OCI-LY7 (cell line): ENCODE results near the gene MIER3. TPM values are rescaled to one million over a fixed set of nuclear protein-coding genes. Genes with fewer than 3 reads are reported as not detected.

Source experiments
- BruUV-seq: library from RNA; stranded (reverse); fragments of 400-500 nt; replicated peaks from 2 replicates; lab custom pipeline; 2021; lab: Mats Ljungman, UMichigan
- CTCF ChIA-PET: fragments of 300-600 bp; sonication (Branson Sonifier 250); formaldehyde crosslinking; loops from one replicate; lab custom pipeline; 2022; ENCODE audit warnings: antibody characterized with exemption; ENCODE audit not compliant: unreplicated experiment; lab: Charles Lee
- POLR2A ChIA-PET: fragments of 300-600 bp; sonication (Branson Sonifier 250); formaldehyde crosslinking; loops from one replicate; lab custom pipeline; 2022; ENCODE audit warnings: antibody characterized with exemption; lab: Charles Lee
- DNase-seq: peaks from one replicate; pipeline ENCODE4 v3.0.0-alpha.2; 2015; ENCODE audit warnings: low spot score
- H2AFZ ChIP-seq: fragments of 200-600 bp; sonication (generic), shearing (Covaris generic); 2 replicates; pipeline ENCODE4 v1.6.1; 2014; ENCODE audit warnings: mild to moderate bottlenecking, antibody characterized with exemption, low read length, moderate library complexity
- H3K27ac ChIP-seq: fragments of 200-600 bp; sonication (generic); 2 replicates; pipeline ENCODE4 v1.5.1; 2014; ENCODE audit warnings: mixed run types, low read depth, mild to moderate bottlenecking, moderate library complexity, low read length, inconsistent platforms; ENCODE audit not compliant: poor library complexity, severe bottlenecking
- H3K36me3 ChIP-seq: fragments of 200-600 bp; sonication (generic); 2 replicates; pipeline ENCODE4 v1.6.1; 2014; ENCODE audit warnings: mild to moderate bottlenecking, antibody characterized with exemption, low read length, moderate library complexity, mixed read lengths; ENCODE audit not compliant: insufficient read depth
- H3K4me1 ChIP-seq: fragments of 200-600 bp; sonication (generic); 2 replicates; pipeline ENCODE4 v1.5.1; 2014; ENCODE audit warnings: mild to moderate bottlenecking, low read length; ENCODE audit not compliant: insufficient read depth, poor library complexity, severe bottlenecking
- H3K4me2 ChIP-seq: fragments of 200-600 bp; sonication (generic); 2 replicates; pipeline ENCODE4 v1.6.1; 2014; ENCODE audit warnings: mild to moderate bottlenecking, low read length
- H3K4me3 ChIP-seq: fragments of 200-600 bp; sonication (generic); 2 replicates; pipeline ENCODE4 v1.5.1; 2014; ENCODE audit warnings: mild to moderate bottlenecking, low read depth, low read length; ENCODE audit not compliant: poor library complexity, severe bottlenecking
- H3K79me2 ChIP-seq: fragments of 200-600 bp; sonication (generic); 2 replicates; pipeline ENCODE4 v1.6.1; 2016; ENCODE audit warnings: low read depth, mild to moderate bottlenecking, low read length, moderate library complexity, mixed read lengths; ENCODE audit not compliant: insufficient read depth
- H3K9me2 ChIP-seq: fragments of 200-600 bp; sonication (generic); 2 replicates; pipeline ENCODE4 v1.6.1; 2016; ENCODE audit warnings: mild to moderate bottlenecking, low read length, mixed read lengths; ENCODE audit not compliant: insufficient read depth
- H3K9me3 ChIP-seq: fragments of 200-600 bp; sonication (generic); 2 replicates; pipeline ENCODE4 v1.6.1; 2014; ENCODE audit warnings: mild to moderate bottlenecking, mixed run types, low read length, mixed read lengths
- H4K20me1 ChIP-seq: fragments of 200-600 bp; sonication (generic); 2 replicates; pipeline ENCODE4 v1.6.1; 2014; ENCODE audit warnings: mild to moderate bottlenecking, antibody characterized with exemption, low read length, moderate library complexity, mixed read lengths; ENCODE audit not compliant: insufficient read depth
- CTCF ChIP-seq: fragments of 200-600 bp; sonication (generic); conservative IDR thresholded peaks from 2 replicates; pipeline ENCODE4 v1.5.1; 2014; ENCODE audit warnings: mild to moderate bottlenecking, antibody characterized with exemption, low read length, moderate library complexity, mixed read lengths
- EZH2phosphoT487 ChIP-seq: fragments of 200-600 bp; sonication (generic); IDR thresholded peaks from 2 replicates; pipeline ENCODE4 v1.6.1; 2018; ENCODE audit warnings: low read depth, borderline replicate concordance, mild to moderate bottlenecking, mixed run types, antibody characterized with exemption, low read length, moderate library complexity, mixed read lengths
- intact Hi-C: fragments of 100-400 bp; cut with micrococcal nuclease; formaldehyde crosslinking; loops from one replicate; pipeline ENCODE4 v1.10.0; 2022; ENCODE audit not compliant: unreplicated experiment
- total RNA-seq, 2 experiments: library from RNA; depleted of rRNA in 1 of 2; stranded (reverse); fragments of >200 nt in 1 of 2; shearing (Covaris generic) in 1 of 2; gene quantifications; 2 replicates each; pipeline ENCODE4 v1.2.3, GENCODE V29; 2014 to 2022

MIER3 gene
- total RNA-seq, 2 experiments from 2014 or later = 12.6 to 29.2 TPM

GRCh38 chr5:56913766-56914165 is 38.2 kb downstream of the MIER3 start:
- ChIA-PET CTCF (no interaction called here), POLR2A (interaction anchor here (0.6 to 1.4 kb wide), 3 partner anchors 206 to 354 kb away, joined by 3 read pairs; no protein-coding TSS in a partner anchor)
- Histone ChIP-seq H3K4me1 (peaks cover 13% of the 10 kb centered on the region), H2AFZ (no peak overlapping the region), H3K9me2 (no peaks in the 10 kb centered on the region), H3K27ac (no peak overlapping the region), H3K4me2 (no peak overlapping the region), H3K4me3 (no peak overlapping the region), H3K9me3 (no peaks in the 10 kb centered on the region), H3K36me3 (peaks cover 6% of the 10 kb centered on the region), H3K79me2 (no peaks in the 10 kb centered on the region), H4K20me1 (no peaks in the 10 kb centered on the region)
- no peak for DNase-seq
- BruUV-seq = no TSS peak
- intact Hi-C loops = no loop called here
- no peak for TF ChIP-seq CTCF
- TF ChIP-seq EZH2phosphoT487 = no peak

- BruUV-seq = TSS peak; percentile 90
- intact Hi-C loops = no loop called here
- no peaks in the 10 kb centered on the region for H3K9me2 ChIP-seq
- peak overlapping the region; percentile 86 for H3K4me2 ChIP-seq
- H2AFZ ChIP-seq = peak overlapping the region; percentile 96
- H4K20me1 ChIP-seq = no peaks in the 10 kb centered on the region
- H3K27ac ChIP-seq = peak overlapping the region; percentile 72
- peaks cover 21% of the 10 kb centered on the region for H3K4me1 ChIP-seq
- POLR2A ChIA-PET = interaction anchor here (0.5 to 3.6 kb wide), 21 partner anchors 8 to 474 kb away, joined by 3 to 20 read pairs (median 3); no protein-coding TSS in a partner anchor
- no peaks in the 10 kb centered on the region for H3K9me3 ChIP-seq
- no peak for TF ChIP-seq EZH2phosphoT487
- no peak for TF ChIP-seq CTCF
- CTCF ChIA-PET = no interaction called here
- peaks cover 3% of the 10 kb centered on the region; the same call in 1 of the 2 replicates for H3K36me3 ChIP-seq
- no peak for DNase-seq
- peak overlapping the region; percentile 76 for H3K4me3 ChIP-seq
- no peaks in the 10 kb centered on the region for H3K79me2 ChIP-seq
Measured at GRCh38 chr5:56910210-56910965, 41.5 kb downstream of the MIER3 start.
